GM12892 (cell line): ENCODE results near the gene DEAF1.

ENCODE experiments used
- POLR2A ChIP-seq: IDR thresholded peaks from 2 replicates; pipeline ENCODE4 v1.6.1; 2011; ENCODE audit warnings: low read depth, low read length, control low read depth
- TAF1 ChIP-seq: IDR thresholded peaks from 2 replicates; pipeline ENCODE4 v1.6.1; 2011; ENCODE audit warnings: low read depth, mild to moderate bottlenecking, control low read depth, low read length, borderline replicate concordance

GRCh38 chr11:620935-621814 lies 73.8 kb downstream of the DEAF1 start:
- TF ChIP-seq POLR2A (no peak), TAF1 (no peak)
